NOMO-1 (cell line): ENCODE results near the gene MCCD1.

Experiments used
- DNase-seq, 2 experiments: peaks; one replicate each; lab custom pipeline; 2025; ENCODE audit not compliant: unreplicated experiment in 2 of 2; lab: John Stamatoyannopoulos, UW

The MCCD1 gene

DNA sequence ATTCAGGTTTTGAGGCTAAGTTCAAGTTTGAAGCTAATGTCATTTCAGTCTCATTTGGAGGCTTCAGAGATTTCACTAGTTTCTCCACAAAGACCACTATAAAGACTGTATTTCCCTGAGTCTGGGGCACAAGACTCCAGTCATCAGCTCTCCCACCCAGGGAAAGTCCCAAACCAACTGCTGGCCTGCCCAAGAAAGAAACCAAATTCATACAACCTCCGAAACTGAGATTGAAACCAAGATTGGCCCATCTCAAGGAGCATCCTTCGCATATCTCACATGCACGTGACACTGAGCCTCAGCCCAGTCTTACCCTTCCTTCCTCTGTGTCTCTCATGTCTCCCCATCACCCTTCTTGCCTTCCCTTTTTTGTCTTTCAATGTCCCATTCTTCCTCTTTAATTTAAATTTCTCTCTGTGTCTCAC lies 39.8 kb downstream of the MCCD1 start:
- peak; percentile 72 to 85 for DNase-seq

DNA sequence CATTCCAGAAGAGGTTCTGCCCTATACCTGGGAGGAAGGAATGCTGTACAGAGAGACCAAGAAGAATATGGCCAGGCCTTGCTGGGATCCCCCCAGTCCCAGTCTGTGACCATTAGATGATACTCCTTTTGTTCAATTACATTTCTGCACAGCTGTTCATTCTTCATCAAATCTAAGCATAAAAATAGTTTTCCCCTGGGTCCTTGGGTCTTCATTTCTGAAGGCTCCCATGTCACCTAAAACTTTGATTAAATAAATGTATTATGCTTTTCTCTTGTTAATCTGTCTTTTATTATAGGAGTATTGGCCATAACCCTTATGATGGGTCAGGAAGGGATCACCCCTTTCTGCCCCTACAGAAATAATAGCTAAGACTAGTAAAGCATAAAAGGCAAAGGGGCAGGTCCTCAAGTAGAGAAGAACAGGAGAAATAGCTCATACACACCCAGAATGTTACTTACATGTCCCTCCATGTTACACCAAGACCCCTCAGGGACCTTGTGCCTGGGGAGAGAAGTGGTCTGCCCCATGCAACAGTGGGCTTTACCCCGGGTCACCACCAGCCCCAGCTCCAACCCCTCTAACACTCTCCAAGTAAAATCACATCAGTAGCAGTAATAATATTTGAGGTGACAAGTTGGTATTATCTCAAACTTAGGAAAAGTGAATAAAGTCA lies 41.2 kb downstream of the MCCD1 start:
- DNase-seq: no peak

DNA sequence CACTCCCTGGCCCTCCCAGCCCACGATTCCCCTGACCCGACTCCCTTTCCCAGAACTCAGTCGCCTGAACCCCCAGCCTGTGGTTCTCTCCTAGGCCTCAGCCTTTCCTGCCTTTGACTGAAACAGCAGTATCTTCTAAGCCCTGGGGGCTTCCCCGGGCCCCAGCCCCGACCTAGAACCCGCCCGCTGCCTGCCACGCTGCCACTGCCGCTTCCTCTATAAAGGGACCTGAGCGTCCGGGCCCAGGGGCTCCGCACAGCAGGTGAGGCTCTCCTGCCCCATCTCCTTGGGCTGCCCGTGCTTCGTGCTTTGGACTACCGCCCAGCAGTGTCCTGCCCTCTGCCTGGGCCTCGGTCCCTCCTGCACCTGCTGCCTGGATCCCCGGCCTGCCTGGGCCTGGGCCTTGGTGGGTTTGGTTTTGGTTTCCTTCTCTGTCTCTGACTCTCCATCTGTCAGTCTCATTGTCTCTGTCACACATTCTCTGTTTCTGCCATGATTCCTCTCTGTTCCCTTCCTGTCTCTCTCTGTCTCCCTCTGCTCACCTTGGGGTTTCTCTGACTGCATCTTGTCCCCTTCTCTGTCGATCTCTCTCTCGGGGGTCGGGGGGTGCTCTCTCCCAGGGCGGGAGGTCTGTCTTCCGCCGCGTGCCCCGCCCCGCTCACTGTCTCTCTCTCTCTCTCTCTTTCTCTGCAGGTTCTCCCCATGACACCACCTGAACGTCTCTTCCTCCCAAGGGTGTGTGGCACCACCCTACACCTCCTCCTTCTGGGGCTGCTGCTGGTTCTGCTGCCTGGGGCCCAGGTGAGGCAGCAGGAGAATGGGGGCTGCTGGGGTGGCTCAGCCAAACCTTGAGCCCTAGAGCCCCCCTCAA lies 43.5 kb downstream of the MCCD1 start, which contains the start of gene LTA:
LTA (plus strand) TSS at position 249 of the 871 bp plus-strand sequence; CDS start at position 703, 454 bp downstream.
- DNase-seq: no peak

DNA sequence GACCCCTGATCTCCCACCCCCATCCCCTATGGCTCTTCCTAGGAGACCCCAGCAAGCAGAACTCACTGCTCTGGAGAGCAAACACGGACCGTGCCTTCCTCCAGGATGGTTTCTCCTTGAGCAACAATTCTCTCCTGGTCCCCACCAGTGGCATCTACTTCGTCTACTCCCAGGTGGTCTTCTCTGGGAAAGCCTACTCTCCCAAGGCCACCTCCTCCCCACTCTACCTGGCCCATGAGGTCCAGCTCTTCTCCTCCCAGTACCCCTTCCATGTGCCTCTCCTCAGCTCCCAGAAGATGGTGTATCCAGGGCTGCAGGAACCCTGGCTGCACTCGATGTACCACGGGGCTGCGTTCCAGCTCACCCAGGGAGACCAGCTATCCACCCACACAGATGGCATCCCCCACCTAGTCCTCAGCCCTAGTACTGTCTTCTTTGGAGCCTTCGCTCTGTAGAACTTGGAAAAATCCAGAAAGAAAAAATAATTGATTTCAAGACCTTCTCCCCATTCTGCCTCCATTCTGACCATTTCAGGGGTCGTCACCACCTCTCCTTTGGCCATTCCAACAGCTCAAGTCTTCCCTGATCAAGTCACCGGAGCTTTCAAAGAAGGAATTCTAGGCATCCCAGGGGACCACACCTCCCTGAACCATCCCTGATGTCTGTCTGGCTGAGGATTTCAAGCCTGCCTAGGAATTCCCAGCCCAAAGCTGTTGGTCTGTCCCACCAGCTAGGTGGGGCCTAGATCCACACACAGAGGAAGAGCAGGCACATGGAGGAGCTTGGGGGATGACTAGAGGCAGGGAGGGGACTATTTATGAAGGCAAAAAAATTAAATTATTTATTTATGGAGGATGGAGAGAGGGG lies 44.7 kb downstream of the MCCD1 start:
- no peak for DNase-seq

DNA sequence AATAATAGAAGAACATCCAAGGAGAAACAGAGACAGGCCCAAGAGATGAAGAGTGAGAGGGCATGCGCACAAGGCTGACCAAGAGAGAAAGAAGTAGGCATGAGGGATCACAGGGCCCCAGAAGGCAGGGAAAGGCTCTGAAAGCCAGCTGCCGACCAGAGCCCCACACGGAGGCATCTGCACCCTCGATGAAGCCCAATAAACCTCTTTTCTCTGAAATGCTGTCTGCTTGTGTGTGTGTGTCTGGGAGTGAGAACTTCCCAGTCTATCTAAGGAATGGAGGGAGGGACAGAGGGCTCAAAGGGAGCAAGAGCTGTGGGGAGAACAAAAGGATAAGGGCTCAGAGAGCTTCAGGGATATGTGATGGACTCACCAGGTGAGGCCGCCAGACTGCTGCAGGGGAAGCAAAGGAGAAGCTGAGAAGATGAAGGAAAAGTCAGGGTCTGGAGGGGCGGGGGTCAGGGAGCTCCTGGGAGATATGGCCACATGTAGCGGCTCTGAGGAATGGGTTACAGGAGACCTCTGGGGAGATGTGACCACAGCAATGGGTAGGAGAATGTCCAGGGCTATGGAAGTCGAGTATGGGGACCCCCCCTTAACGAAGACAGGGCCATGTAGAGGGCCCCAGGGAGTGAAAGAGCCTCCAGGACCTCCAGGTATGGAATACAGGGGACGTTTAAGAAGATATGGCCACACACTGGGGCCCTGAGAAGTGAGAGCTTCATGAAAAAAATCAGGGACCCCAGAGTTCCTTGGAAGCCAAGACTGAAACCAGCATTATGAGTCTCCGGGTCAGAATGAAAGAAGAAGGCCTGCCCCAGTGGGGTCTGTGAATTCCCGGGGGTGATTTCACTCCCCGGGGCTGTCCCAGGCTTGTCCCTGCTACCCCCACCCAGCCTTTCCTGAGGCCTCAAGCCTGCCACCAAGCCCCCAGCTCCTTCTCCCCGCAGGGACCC lies 45.6 kb downstream of the MCCD1 start:
- DNase-seq: no peak

DNA sequence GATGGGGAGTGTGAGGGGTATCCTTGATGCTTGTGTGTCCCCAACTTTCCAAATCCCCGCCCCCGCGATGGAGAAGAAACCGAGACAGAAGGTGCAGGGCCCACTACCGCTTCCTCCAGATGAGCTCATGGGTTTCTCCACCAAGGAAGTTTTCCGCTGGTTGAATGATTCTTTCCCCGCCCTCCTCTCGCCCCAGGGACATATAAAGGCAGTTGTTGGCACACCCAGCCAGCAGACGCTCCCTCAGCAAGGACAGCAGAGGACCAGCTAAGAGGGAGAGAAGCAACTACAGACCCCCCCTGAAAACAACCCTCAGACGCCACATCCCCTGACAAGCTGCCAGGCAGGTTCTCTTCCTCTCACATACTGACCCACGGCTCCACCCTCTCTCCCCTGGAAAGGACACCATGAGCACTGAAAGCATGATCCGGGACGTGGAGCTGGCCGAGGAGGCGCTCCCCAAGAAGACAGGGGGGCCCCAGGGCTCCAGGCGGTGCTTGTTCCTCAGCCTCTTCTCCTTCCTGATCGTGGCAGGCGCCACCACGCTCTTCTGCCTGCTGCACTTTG lies 46.7 kb downstream of the MCCD1 start, which contains the start of gene TNF:
TNF (plus strand) TSS at position 231 of the 567 bp plus-strand sequence; CDS start at position 408, 177 bp downstream.
- peak; percentile 67 to 78 for DNase-seq

DNA sequence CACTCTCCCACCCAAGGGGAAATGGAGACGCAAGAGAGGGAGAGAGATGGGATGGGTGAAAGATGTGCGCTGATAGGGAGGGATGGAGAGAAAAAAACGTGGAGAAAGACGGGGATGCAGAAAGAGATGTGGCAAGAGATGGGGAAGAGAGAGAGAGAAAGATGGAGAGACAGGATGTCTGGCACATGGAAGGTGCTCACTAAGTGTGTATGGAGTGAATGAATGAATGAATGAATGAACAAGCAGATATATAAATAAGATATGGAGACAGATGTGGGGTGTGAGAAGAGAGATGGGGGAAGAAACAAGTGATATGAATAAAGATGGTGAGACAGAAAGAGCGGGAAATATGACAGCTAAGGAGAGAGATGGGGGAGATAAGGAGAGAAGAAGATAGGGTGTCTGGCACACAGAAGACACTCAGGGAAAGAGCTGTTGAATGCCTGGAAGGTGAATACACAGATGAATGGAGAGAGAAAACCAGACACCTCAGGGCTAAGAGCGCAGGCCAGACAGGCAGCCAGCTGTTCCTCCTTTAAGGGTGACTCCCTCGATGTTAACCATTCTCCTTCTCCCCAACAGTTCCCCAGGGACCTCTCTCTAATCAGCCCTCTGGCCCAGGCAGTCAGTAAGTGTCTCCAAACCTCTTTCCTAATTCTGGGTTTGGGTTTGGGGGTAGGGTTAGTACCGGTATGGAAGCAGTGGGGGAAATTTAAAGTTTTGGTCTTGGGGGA lies 47.4 kb downstream of the MCCD1 start:
- no peak for DNase-seq

DNA sequence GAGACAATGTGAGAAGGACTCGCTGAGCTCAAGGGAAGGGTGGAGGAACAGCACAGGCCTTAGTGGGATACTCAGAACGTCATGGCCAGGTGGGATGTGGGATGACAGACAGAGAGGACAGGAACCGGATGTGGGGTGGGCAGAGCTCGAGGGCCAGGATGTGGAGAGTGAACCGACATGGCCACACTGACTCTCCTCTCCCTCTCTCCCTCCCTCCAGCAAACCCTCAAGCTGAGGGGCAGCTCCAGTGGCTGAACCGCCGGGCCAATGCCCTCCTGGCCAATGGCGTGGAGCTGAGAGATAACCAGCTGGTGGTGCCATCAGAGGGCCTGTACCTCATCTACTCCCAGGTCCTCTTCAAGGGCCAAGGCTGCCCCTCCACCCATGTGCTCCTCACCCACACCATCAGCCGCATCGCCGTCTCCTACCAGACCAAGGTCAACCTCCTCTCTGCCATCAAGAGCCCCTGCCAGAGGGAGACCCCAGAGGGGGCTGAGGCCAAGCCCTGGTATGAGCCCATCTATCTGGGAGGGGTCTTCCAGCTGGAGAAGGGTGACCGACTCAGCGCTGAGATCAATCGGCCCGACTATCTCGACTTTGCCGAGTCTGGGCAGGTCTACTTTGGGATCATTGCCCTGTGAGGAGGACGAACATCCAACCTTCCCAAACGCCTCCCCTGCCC lies 48.3 kb downstream of the MCCD1 start:
- DNase-seq: no peak

DNA sequence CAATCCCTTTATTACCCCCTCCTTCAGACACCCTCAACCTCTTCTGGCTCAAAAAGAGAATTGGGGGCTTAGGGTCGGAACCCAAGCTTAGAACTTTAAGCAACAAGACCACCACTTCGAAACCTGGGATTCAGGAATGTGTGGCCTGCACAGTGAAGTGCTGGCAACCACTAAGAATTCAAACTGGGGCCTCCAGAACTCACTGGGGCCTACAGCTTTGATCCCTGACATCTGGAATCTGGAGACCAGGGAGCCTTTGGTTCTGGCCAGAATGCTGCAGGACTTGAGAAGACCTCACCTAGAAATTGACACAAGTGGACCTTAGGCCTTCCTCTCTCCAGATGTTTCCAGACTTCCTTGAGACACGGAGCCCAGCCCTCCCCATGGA lies 48.8 kb downstream of the MCCD1 start:
- no peak for DNase-seq

DNA sequence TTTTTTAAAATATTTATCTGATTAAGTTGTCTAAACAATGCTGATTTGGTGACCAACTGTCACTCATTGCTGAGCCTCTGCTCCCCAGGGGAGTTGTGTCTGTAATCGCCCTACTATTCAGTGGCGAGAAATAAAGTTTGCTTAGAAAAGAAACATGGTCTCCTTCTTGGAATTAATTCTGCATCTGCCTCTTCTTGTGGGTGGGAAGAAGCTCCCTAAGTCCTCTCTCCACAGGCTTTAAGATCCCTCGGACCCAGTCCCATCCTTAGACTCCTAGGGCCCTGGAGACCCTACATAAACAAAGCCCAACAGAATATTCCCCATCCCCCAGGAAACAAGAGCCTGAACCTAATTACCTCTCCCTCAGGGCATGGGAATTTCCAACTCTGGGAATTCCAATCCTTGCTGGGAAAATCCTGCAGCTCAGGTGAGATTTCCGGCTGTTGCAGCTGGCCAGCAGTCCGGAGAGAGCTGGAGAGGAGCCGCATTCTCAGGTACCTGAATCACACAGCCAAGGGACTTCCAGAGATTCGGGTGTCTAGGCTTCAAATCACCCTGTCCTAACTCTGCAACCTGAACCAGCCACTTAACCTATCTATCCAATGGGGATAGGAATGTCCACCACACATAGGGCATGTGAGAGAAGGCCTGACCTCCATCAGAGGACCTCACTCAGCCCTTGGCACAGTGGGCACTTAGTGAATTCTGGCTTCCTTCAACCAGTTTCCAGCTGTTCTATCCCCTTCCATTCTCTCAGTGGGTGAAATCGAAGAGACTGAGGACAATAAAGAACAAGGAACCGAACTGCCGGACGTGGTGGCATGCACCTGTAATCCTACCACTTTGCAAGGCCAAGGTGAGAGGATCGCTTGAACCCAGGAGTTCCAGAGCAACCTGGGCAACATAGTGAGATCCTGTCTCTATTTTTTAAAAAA lies 49.7 kb downstream of the MCCD1 start:
- DNase-seq: no peak

DNA sequence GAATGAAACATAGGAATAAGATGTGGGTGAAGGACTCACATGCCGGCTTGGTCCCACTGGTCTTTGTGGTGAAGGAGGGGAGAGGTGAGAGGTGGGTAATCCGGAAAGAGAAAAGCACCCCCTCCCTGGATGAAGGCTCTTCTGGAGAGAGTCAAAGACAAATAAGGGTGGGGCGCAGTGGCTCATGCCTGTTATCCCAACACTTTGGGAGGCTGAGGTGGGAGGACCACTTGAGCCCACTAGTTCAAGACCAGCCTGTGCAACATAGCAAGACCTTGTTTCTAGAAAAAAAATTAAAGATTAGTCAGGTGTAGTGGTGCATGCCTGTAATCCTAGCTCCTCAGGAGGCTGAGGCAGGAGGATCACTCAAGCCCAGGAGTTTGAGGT lies 50.4 kb downstream of the MCCD1 start:
- no peak for DNase-seq
